NCI-H526 (cell line): ENCODE results near the gene SEMA6A.

Experiments used
- DNase-seq, 2 experiments: peaks; one replicate each; lab custom pipeline; 2025; lab: John Stamatoyannopoulos, UW

SEMA6A gene

DNA sequence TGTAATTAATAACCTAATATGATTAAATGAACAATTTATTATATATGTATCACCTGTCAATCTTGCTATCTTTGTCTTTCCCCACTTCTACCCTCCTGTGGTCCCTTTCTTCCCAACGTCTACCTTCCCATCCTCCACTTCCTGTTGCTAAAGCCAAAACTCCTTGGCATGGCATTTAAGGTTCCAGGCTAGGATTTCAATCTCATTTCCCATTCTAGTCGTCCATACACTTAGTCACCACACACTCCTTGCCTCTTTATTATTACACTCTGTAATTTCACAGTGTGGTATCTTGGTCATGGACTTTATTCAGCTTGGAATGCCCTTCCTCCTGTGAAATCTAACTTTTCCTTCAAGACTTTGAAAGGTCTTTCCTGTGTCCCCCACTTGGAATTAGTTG is 115.3 kb downstream of the SEMA6A start:
- DNase-seq = no peak

DNA sequence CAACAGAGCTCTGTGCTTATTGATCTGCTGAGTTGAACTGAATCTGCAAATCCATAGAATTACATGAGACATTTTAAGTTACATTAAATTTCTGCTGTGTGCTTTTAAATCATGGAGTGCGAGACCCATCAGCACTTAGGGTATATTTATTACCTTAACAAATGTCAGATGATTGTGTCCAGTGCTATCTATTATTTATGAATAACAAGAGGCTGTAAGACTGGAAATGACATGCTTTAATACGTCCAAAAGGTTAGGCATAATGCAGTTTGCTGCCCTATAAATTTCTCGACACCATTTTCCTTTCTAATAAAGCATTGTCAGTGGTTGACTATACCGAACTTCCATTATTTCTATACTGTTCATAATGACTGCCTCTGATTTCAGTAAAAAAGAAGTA is 117.6 kb downstream of the SEMA6A start:
- DNase-seq = no peak

DNA sequence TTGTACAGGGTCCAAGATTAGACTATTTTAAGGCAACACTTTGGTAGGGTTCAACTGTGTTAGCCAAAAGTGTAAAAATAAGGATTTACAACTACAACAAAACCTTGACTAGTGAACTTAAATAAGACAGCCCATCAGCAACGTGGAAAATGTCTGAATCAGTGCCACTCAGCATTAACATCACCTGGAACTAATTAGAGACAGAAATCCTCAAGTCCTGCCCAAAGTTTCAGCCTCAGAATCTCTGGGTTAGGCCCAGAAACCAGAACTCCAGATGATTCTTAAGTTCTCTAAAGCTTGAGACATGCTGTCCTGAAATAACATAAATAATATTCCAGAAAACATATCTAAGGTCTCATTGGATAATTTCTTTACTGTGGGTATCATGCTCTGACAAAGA is 118.6 kb downstream of the SEMA6A start:
- DNase-seq = no peak

DNA sequence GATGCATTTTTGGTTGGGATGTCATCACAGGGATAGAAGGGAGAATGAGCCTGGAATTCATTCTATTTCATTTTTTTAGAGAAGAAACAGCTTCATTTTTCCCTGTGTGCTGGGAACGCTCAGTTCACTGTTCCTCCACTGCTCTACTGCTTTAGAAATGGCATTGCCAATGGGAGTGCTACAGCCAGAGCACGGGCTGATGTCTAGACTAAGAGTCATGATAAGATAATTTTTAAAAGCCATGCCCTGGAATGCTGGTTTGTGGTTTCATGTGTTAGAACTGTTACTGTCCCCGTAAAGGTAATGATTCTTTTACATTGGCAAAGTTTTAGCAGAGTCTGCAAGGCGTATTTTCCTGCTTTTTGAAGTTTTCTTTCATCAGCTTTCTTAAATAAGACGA is 119.6 kb downstream of the SEMA6A start:
- DNase-seq = no peak

DNA sequence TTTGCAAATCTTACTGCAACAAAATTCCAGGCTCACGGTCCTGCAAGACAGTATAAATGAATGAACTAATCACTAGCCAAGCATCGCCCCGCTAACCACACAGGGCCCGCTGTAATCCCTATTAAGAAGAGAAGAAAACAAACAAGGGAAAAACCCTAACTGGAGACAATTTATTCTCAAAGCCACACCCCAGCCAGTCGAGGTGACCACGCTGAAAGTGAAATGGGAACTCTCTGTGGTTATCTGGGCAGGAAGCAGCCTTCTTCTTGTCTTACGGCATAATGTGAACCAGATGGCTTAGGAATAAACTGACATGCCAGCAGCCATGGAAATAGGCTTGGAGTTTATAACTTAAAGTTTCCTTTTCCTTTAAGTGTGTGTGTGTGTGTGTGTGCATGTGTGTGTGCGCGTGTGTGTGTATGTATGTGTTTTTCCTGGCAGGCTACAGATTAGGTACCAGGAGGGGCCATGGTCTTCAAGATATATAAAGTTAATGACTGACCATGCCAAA is 120.2 kb downstream of the SEMA6A start:
- DNase-seq = no peak

DNA sequence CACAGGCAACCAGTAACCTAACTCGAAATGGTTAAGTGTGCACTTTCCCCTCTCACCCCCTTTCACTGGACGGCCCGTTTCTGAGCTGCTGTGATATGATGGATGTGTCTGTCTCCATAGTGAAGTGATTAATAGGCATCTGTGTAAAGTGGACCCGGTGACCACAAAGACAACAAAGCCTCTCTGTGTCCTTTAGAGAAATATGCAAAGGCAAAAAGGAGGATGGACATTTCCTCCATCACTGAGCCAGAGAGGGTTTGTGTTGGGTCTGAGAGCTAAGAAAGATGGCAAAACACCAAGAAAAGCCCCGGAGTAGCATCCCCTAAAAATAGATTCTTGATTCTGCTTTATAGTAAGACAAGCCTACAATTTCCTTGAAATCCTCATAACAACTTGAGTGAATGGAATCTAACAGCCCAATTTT is 120.6 kb downstream of the SEMA6A start:
- peak; percentile 33 to 69 for DNase-seq

DNA sequence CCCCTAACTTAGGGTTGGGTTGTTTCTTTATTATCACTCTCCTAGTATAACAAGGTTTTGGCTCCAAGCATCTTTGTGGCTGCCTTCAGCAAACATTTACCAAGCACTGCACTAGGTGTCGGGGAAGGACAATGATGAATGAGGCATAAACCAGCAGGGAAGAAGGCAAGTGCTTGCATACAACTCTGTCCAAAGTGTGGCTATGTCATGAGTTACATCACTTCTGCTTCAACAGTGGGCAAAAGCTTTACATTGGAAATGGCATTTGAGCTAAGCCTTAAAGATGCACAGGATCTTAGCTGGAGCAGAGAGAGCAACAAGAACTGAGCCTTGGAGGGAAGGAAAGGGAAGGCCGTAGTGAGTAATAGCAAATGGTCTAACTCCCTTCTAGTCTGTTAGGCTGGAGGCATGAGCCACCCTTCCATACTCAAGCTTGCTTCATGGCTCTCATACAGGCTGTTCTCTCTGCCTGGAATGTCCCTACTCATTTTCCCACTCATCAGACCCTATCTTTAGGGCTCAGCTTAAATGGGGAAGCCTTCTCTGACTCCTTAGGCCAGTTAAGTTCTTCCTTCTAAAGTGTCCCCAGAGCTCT is 121.8 kb downstream of the SEMA6A start:
- no peak for DNase-seq

DNA sequence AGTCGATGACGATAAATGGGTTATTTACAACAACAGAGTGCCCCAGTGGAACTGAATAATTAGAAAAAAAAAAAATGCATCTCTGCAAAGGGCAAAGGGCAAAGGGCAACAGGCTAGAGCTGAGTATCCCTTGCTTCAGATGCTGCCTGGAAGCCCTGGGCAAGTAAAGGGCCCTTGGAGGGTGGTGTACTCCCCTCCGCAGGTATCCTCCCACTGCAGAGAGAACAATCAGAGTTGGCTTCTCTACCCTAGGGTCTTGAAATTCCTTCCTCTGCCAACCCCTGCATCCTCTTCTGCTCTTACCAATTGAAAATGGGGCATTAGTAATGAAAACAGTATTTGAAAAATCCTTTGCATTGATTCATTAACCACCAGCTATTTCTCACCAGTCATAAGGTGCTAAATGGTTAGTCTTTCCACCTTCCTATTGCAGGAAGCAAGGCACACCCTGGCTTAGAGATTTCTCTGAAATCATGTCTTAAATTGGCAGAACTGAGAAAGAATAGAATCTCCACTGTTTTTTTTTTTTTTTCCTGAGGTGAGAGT is 122.6 kb downstream of the SEMA6A start:
- no peak for DNase-seq

DNA sequence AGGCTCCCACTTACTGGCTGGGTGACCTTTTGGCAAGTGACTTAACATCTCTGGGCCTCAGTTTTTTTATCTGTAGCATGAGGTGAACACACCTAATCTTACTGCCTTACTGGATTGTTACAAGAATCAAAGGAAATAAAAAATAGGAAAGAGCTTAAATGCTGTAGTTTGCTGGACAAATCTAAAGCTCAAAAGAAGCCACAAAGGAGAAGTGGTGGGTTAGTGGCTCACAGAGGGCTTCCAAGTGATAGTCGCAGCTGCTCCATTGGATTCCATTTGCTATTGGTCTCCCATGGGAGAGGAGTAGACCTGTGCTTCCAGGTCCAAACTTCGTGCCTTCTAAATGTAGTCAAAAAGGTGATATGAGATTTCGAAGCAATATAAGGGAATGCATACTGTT is 123.6 kb downstream of the SEMA6A start:
- DNase-seq = no peak

DNA sequence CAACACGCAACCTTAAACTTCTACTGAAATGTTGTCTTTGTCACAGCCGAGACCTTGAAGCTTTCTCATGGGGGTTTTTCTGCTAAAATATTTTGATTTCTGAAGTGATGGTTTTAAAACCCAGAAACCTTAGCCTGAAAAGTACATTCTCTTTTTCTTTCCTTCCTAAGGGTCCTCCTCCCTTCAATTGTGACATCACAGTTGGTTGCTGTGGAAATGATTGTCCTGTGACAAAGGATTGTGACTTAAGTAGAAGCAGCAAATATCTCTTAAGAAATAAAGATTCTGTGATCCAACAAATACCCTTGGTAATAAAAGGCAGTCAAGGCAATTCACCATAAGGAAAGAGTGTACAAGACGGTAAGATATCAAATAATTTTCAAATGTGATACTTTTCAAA is 125.2 kb downstream of the SEMA6A start:
- DNase-seq = no peak

DNA sequence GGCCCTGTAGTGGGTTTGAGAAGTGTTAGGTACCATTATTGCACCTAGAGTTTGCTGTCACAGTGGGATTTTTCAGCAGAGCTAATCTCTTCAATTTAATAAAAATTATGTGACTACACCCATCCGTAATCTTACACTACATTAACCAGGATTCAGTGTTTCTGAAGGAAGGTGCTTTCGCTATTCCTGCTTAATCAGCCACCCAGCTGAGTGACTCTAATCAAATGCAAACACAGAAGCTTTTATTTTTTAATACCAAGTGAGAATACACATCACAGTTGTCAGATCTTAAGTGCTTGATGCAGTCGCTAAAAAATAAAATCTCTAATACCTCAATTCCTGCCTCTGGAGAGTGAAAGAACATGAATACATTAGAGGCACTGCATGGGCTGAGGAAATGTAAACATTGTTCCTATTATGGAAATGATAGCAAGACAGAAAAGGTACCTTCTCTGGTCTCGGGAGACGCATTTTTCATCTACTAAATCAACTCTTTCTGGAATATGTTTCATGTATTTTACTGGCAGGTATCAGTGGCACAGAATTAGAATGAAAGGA is 125.7 kb downstream of the SEMA6A start:
- peak; percentile 8 to 23 for DNase-seq

DNA sequence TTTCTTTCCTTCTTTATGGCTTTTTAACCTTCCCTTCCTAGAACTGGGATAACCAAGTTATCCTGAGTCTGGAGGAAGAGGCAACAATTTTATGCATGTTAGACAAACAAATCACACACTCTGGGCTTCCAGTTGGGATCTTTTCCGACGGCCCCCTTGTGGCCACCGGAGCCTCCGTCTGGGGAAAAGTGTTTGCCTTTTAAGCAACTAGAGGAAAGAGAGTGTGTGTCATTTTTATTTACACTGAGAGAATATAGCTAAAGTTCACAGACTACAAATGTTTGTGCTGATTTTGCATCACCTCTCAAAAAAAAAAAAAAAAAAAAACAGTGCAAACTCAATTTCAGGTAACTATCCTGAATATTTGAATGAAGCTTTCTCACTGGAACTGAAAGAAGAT is 126.2 kb downstream of the SEMA6A start:
- no peak for DNase-seq

DNA sequence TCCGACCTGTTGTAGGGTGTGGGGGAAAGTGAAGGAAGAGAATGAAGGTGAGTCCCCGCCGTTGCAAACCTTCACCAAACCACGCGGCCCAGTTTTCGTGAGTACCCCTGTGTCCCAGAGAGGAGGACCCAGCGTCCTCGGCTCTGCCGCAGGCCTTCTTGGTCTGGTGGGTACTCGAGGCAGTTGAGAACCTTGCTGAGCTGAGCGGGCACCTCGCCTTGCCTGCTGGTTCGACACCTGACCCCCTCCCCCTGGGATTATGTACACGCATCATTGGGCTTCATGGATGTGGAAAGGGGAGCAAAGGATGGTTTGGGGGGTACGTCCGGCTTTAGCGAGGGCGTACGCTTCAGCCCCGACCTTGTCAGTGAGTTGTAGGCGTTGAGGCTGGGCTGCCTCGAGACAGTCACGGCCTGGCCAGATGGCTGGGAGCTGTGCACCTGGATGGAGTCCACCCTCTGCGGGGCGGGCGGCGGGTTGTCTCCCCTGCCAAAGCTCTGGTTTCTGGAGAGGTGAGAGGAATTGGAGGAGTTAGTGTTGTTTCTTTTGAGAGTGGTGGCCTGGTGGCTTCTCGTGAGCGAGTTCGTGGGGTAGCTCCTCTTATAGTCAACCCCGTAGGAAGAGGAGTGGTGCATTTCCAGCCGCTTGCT is 128.1 kb downstream of the SEMA6A start:
- no peak for DNase-seq

DNA sequence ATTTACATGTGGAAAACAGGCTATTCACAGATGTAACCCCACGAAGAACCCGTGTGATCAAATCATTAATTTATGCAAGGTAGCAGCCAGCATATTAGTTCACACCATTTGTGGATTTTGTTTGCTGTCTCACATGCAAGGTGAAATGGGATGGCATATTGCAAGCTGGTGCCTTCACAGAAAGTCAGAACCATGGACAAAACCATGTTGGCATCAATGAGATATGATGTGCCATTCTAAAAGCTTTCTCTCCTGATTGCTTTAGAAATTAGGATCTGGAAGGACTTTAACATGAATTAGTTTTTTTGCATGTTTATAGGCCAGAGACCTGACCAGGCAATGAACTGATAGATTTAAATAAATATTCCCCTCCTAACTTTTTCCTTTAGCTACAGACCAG is 129.3 kb downstream of the SEMA6A start:
- no peak for DNase-seq

DNA sequence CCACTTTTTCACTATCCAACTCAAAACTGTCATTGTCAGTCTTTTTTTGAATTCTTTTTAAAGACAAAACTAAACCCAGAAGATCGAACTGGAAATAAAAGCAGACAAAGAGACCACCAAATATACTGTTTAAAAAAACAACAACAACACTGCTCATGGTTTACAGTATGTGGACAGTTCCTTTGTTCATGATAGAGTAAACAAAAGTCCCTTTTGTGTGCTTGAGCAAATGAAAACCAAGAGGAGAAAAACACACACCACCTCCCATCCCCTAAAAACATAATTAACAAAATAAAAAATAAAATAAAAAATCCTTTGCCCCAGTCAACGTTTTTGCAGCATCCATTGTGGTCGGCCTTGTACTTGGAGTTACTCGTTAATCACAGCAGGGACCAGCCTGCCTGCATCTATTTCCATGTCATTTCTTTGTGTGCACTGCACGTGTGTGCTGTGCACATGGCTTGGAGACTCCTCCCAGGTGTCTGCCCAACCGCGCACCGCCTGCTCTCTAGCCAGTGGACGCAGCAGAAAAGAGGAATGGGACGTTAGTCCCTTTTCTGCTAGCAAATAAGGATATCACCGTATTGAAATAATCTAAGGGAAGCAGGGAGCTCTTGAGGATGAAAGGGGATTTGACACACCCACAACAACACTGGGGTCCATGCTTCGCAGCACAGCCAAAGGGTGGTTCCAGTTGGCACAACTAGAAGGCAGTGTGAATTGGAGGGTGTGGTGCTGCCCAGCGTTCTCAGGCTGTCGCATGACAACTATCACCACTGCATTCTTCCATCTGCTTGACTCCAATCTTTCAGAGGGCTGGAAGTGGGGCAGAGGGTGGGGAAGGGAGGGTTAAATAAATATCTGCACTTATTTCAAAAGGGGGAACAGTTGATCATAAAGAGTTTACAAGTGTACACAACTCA is 130.0 kb downstream of the SEMA6A start:
- DNase-seq = no peak

DNA sequence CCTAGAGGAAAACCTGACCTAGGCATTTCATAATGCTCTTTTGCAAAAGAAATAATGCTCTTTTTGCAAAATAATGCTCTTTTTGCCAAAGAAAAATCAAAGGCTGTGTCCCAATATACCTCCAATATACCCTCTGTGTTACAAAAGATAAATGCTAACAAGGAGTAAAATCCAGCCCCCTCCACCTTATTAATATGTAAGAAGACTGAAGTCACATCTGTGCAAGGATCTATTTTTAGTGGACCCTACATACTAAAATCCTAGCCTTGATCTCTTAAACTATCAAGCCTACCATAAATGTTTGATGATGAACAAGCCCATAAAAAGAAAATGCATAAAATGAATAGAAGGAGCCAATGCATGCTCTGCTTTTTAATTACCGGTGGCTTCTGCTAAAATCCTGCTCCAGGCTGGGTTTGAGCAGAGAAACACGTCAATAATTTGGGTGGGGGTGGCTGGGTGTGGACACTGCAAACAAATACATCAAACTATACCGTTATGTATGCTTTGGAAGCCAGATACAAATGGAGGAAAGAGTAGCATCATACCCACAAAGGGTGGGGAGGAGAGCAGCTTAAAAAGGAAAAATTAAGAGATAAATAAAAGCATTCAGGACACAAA is 131.6 kb downstream of the SEMA6A start:
- no peak for DNase-seq

DNA sequence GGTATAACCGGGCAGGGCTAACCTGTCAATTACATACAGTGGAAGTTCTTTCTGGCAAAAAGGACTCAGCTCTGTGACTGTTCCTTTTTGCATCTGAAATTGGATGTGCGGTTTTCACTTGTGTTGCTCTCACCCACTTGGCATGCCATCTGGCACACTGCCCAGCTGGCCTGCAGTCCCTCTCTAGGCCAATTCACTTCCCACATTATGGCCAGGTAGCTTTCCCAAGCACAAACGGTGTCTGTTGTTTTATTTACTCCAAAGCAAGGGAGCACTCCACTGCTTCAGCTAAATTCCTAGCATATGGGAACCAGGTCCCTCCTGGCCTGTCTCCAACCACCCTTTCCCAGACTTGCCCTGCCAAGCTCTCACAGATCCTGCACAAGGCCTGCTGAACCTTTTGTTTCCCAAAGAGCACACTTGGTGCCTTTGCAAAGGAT is 132.5 kb downstream of the SEMA6A start:
- DNase-seq = no peak

DNA sequence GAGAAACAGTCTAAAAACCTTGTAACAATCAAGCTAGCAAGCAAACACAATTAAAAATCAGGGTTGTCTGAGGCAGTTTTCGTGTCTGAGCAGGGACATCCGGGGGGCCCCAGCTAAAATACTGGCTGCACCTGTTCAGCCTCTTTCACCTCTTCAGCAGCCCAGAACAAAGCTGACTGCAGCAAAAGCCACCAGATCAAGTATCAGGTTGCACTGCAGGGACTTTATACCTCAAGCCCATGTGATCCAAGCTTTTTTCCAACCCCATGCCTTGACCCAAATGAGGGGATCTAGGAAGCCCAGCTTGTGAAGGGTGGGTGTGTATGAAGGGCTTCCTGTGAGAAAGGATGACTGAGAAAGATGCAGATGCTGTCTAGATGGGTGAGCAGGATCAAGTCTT is 133.4 kb downstream of the SEMA6A start:
- peak in 1 of 2 experiments; percentile 11 for DNase-seq

DNA sequence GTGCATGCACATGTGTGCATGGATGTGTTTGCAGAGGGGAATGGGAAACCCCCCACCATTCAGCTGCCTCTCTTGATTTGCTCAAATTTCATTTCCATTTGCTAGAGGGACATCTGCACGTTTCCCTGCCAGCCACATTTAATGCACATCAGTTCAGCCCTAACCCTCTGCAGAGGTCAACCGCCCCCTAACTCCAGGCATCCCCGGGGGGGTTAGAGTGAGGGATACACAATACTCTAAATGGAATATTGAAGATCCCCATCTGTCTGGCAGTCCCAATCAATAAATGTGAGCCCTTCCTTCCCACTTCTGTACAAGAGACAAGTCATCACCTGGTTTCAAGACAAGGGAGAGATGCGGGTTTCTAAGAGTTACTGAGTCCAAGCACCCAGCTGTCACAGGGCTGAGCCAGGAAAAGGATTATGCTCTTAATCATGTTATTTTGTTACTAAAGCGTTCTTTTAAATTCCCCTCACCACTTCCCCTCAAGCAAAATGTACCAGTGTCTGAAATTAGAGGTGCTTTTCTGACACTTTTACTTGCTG is 134.1 kb downstream of the SEMA6A start:
- DNase-seq = no peak

DNA sequence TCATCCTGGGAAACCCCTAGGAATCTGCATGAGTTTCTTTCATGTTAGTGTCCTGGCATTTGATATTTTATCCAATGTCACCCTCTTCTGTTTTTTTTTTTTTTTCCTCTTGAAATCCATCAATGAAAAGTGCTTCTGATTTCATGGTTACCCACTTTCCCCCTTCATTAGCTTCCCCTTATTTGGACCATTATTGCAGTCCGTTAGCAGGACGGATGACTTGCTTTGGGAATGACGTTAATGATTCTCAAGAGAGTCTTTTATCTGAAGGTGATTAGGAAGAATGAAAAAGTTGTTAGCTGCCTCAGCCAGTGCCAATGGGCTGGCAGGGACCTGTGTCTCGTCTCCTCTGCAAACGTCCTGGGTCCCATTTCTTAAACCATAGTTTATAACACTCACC is 134.7 kb downstream of the SEMA6A start:
- no peak for DNase-seq

DNA sequence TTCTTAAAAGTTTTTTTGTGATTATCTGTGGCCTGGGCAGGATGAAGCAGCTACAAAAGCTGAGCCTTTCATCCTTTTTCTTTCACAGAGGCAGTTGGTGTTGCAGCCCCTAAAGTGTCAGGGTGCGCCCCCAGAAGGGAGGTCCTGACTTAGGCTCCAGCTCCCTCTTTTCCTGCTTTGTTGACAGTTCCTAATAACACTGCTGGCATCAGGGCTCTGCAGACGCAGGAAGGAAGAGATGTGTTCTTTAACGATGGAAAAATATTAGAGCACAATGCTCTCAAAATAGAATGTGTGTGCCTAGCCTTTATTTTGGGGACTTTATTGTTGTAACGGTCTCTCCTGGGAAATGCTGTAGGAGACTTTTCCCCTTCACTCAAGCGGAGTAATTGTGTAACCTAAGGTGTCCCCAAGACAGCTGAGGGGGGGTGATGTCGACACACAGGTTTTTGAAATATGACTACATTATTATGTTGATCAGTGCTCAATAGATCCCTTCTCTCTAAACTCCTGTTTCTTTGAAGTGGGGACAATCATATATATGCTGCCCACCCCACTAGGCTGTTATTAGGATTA is 135.6 kb downstream of the SEMA6A start:
- DNase-seq = no peak
